GM20000 (cell line): ENCODE measurements around the gene ATP6V0A4.

Source experiments
- DNase-seq: peaks from one replicate; pipeline ENCODE4 v3.0.0; 2012; ENCODE audit warnings: low spot score
- CTCF ChIP-seq: IDR thresholded peaks from 2 replicates; pipeline ENCODE4 v1.5.1; 2012; ENCODE audit warnings: mild to moderate bottlenecking, control low read depth; ENCODE audit errors: extremely low read depth, missing control alignments

Gene ATP6V0A4

GRCh38 chr7:138834583-138834982, 36.6 kb upstream of the ATP6V0A4 start:
- TF ChIP-seq CTCF = no peak
- DNase-seq = no peak

- no peak for DNase-seq
These were observed 35.6 kb upstream of the ATP6V0A4 start for GRCh38 chr7:138833596-138833995.

GRCh38 chr7:138832966-138833365, 35.0 kb upstream of the ATP6V0A4 start:
- DNase-seq = no peak
- TF ChIP-seq CTCF = no peak

More at GRCh38 chr7:138833596-138833995, 35.6 kb upstream of the ATP6V0A4 start:
- TF ChIP-seq CTCF = no peak

GRCh38 chr7:138829335-138829734, 31.3 kb upstream of the ATP6V0A4 start:
- DNase-seq = no peak
- no peak for TF ChIP-seq CTCF

- no peak for TF ChIP-seq CTCF
- no peak for DNase-seq
These were observed 30.3 kb upstream of the ATP6V0A4 start for GRCh38 chr7:138828302-138828701.

GRCh38 chr7:138825049-138825721, 27.2 kb upstream of the ATP6V0A4 start:
- TF ChIP-seq CTCF = no peak
- DNase-seq = no peak

GRCh38 chr7:138822867-138823535, 25.0 kb upstream of the ATP6V0A4 start:
- DNase-seq = no peak
- TF ChIP-seq CTCF = no peak
